ENCODE results near the gene ABRACL.

ABRACL gene

GRCh38 chr6:139054001-139054400 lies 25.5 kb downstream of the ABRACL start:
- DNase-seq (ENCODE audit: low spot score), result no peak

- no peak for DNase-seq (ENCODE audit: low spot score)
Observed at GRCh38 chr6:139055709-139056108, 27.2 kb downstream of the ABRACL start.

- no peak for DNase-seq (ENCODE audit: low spot score)
Observed at GRCh38 chr6:139058029-139058428, 29.5 kb downstream of the ABRACL start.

- DNase-seq (ENCODE audit: low spot score), result no peak
Observed at GRCh38 chr6:139060332-139060731, 31.8 kb downstream of the ABRACL start.

GRCh38 chr6:139062932-139063646 lies 34.5 kb downstream of the ABRACL start:
- no peak for DNase-seq (ENCODE audit: low spot score)

GRCh38 chr6:139064981-139065665 lies 36.6 kb downstream of the ABRACL start:
- no peak for DNase-seq (ENCODE audit: low spot score)

GRCh38 chr6:139066080-139066479 lies 37.5 kb downstream of the ABRACL start:
- no peak for DNase-seq (ENCODE audit: low spot score)

- no peak for DNase-seq (ENCODE audit: low spot score)
Observed at GRCh38 chr6:139068846-139069245, 40.3 kb downstream of the ABRACL start.

- DNase-seq (ENCODE audit: low spot score), result no peak
Observed at GRCh38 chr6:139073118-139073517, 44.6 kb downstream of the ABRACL start.

- no peak for DNase-seq (ENCODE audit: low spot score)
Observed at GRCh38 chr6:139079018-139079417, 50.5 kb downstream of the ABRACL start.

- DNase-seq (ENCODE audit: low spot score), result no peak
Observed at GRCh38 chr6:139080255-139080920, 51.8 kb downstream of the ABRACL start.

- no peak for DNase-seq (ENCODE audit: low spot score)
Observed at GRCh38 chr6:139081471-139081870, 52.9 kb downstream of the ABRACL start.

- no peak for DNase-seq (ENCODE audit: low spot score)
Observed at GRCh38 chr6:139082370-139082769, 53.8 kb downstream of the ABRACL start.

GRCh38 chr6:139091826-139092225 lies 63.3 kb downstream of the ABRACL start:
- DNase-seq (ENCODE audit: low spot score), result no peak

All from hepatic stellate cell (primary cell).